ENCODE results near the gene PLEKHJ1. TPM values are rescaled to one million over a fixed set of nuclear protein-coding genes. Genes with fewer than 3 reads are reported as not detected.

Gene PLEKHJ1
- total RNA-seq, 4 donors from 2014 or later, result 156 to 298 (median 227) TPM

DNA sequence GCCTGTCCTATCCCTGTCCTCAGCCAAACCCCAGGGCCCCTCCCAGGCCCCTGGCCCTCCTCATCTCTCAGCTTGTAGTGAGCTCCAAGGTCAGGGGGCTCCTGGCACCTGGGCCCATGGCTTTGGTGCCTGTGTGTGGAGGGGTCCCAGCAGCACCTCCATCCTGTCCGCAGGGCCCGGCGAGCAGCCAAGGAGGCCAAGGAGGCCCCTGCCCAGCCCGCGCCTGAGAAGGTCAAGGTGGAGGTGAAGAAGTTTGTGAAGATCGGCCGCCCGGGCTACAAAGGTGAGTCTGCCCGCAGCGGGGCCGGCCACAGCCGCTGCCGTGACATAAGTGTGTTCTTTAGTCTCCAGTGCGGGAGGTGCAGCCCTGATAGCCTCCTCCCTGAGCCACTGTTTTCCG is 9.1 kb upstream of the PLEKHJ1 start:
- DNase-seq, result no peak
- TF ChIP-seq POLR2A (IDR thresholded peaks at IDR 0.05), result no peak
- TF ChIP-seq, protein P1, sequence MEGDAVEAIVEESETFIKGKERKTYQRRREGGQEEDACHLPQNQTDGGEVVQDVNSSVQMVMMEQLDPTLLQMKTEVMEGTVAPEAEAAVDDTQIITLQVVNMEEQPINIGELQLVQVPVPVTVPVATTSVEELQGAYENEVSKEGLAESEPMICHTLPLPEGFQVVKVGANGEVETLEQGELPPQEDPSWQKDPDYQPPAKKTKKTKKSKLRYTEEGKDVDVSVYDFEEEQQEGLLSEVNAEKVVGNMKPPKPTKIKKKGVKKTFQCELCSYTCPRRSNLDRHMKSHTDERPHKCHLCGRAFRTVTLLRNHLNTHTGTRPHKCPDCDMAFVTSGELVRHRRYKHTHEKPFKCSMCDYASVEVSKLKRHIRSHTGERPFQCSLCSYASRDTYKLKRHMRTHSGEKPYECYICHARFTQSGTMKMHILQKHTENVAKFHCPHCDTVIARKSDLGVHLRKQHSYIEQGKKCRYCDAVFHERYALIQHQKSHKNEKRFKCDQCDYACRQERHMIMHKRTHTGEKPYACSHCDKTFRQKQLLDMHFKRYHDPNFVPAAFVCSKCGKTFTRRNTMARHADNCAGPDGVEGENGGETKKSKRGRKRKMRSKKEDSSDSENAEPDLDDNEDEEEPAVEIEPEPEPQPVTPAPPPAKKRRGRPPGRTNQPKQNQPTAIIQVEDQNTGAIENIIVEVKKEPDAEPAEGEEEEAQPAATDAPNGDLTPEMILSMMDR (IDR thresholded peaks at IDR 0.05), result no peak
- H3K4me3 ChIP-seq, result no peak overlapping the region
- peaks cover 0 to 8% of the 10 kb centered on the region in 2 donors for H3K27me3 ChIP-seq
- H3K9me3 ChIP-seq, result no peaks in the 10 kb centered on the region
- no peak overlapping the region for H3K27ac ChIP-seq
- peaks cover 9 to 47% (median 20%) of the 10 kb centered on the region in 4 donors for H3K4me1 ChIP-seq
- H3K36me3 ChIP-seq, result peaks cover 0 to 56% (median 0%) of the 10 kb centered on the region in 3 donors

DNA sequence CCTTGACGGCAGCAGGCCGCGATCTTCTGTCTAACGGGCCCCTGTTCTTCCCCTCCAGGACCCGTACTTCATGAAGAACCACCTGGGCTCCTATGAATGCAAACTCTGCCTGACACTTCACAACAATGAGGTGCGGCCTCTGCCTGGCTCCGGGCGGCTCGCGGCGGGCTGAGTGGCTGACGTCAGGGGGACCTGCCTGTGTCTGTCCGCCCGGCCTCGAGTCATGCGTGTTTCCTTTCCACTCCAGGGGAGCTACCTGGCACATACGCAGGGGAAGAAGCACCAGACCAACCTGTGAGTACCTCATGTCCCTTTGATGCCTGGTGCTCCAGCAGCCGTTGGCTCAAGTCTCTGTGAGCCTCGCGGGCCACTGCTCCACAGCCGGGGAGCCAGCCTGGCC is 8.4 kb upstream of the PLEKHJ1 start:
- no peak for DNase-seq
- peaks cover 9 to 47% (median 23%) of the 10 kb centered on the region in 4 donors for H3K4me1 ChIP-seq
- peaks cover 0 to under 1% of the 10 kb centered on the region in 2 donors for H3K27me3 ChIP-seq
- H3K4me3 ChIP-seq, result no peak overlapping the region
- H3K9me3 ChIP-seq, result no peaks in the 10 kb centered on the region
- H3K36me3 ChIP-seq, result peaks cover 0 to 56% (median 0%) of the 10 kb centered on the region in 3 donors
- no peak for TF ChIP-seq POLR2A (IDR thresholded peaks at IDR 0.05)
- TF ChIP-seq, protein P1 (IDR thresholded peaks at IDR 0.05), result no peak
- H3K27ac ChIP-seq, result no peak overlapping the region

DNA sequence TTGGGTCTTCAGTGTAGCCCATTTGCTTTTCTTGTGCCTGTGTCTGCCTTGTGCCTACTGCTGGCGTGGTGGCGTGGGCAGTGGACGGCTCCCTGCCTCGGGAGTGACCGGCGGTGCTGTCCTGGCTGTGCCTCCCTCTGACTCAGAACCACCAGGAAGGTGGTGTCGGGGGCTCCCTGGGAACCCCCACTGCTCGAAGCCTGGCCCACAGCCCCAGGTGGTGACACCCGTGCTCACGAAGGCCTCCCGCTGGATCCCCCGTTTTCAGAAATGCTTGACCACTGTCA is 7.9 kb upstream of the PLEKHJ1 start:
- H3K27me3 ChIP-seq, result no peaks in the 10 kb centered on the region
- H3K36me3 ChIP-seq, result peaks cover 0 to 56% (median 0%) of the 10 kb centered on the region in 3 donors
- peaks cover 9 to 51% (median 25%) of the 10 kb centered on the region in 4 donors for H3K4me1 ChIP-seq
- no peak for DNase-seq
- H3K9me3 ChIP-seq, result no peaks in the 10 kb centered on the region
- peak overlapping the region in 1 of 4 donors; percentile 74 for H3K27ac ChIP-seq
- peak in 1 of 2 donors; percentile 0 for TF ChIP-seq POLR2A (IDR thresholded peaks at IDR 0.05)
- TF ChIP-seq, protein P1 (IDR thresholded peaks at IDR 0.05), result no peak
- no peak overlapping the region for H3K4me3 ChIP-seq

GRCh38 chr19:2243274-2244124 is 7.4 kb upstream of the PLEKHJ1 start:
- peaks cover 14 to 56% (median 29%) of the 10 kb centered on the region in 4 donors for H3K4me1 ChIP-seq
- TF ChIP-seq POLR2A (IDR thresholded peaks at IDR 0.05), result peak in 1 of 2 donors; percentile 26
- TF ChIP-seq, protein P1 (IDR thresholded peaks at IDR 0.05), result no peak
- DNase-seq, result peak in 2 of 3 donors; percentile 77
- peak overlapping the region in 2 of 4 donors; percentile 5 to 74 for H3K27ac ChIP-seq
- H3K36me3 ChIP-seq, result peaks cover 0 to 52% (median 0%) of the 10 kb centered on the region in 3 donors
- no peaks in the 10 kb centered on the region for H3K27me3 ChIP-seq
- no peak overlapping the region for H3K4me3 ChIP-seq
- H3K9me3 ChIP-seq, result no peaks in the 10 kb centered on the region

GRCh38 chr19:2242816-2243215 is 6.7 kb upstream of the PLEKHJ1 start:
- H3K27ac ChIP-seq, result peak overlapping the region in 3 of 4 donors; percentile 56 to 74 (median 74)
- peaks cover 15 to 63% (median 35%) of the 10 kb centered on the region in 4 donors for H3K4me1 ChIP-seq
- H3K27me3 ChIP-seq, result no peaks in the 10 kb centered on the region
- peaks cover 0 to 45% (median 0%) of the 10 kb centered on the region in 3 donors for H3K36me3 ChIP-seq
- H3K4me3 ChIP-seq, result no peak overlapping the region
- no peak for TF ChIP-seq POLR2A (IDR thresholded peaks at IDR 0.05)
- TF ChIP-seq, protein P1 (IDR thresholded peaks at IDR 0.05), result no peak
- DNase-seq, result no peak
- no peaks in the 10 kb centered on the region for H3K9me3 ChIP-seq
